Activated T-cell treated with anti-CD3 and anti-CD28 coated beads for 48 hours (primary cell): ENCODE results near the gene APBB2.

ENCODE experiments used
- DNase-seq: peaks from one replicate; pipeline ENCODE4 v3.0.0-alpha.2; 2020; ENCODE audit warnings: low read depth

APBB2 gene

DNA sequence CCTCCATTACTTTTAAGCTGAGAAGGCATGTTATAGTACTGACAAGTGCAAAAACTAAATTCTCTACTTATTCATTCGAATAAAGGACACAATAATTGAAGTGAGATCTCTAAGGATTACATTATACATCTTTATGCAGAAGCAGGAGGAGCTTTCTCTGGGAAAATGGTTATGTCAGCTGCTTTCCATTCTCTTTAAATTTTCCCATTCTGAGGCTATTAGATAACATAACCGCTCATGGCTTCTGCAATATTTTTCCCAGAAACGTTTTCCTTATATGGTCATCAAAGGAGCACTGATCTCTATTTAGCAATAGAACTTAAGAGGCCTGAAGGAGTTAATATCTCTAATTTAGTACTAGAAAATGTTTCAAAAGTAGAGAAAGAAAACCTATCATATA lies 243.0 kb downstream of the APBB2 start:
- DNase-seq: no peak

DNA sequence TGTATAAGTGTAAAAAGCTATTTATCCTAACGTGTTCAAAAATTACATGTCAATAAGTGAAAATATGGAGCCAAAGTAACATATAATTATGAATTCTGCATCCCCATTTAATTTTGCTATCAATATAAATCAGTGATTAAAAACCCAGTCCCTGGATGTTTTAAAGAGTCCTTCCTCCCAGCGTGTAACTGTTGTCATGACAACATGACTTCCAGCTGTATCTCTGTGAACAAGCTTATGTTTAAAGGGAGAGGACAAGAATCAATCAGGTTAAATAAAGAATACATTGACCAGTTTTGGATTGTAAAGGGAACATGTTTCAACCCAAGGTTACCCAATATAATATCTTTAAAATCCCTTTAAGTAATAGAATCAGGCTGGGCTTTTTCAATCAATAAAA lies 244.8 kb downstream of the APBB2 start:
- DNase-seq: no peak

DNA sequence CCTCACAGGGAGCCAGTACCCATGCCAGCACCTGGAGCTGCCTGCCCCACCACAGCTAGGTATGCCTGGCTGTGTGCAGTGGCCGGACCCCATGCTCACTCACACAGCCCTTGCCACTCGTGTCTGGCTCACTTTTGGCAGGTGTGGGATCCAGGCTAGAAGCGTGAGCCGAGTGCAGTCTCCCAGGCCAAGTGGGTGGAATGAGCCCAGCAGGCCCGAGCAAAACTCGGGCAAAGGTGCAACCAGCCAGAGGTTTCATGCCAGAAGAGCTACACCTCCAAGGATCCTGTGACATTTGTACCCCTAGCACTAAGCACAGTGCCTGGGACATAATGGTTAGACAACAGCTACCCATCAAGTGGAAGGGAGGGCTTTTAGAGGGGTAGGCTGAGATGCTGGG lies 246.8 kb downstream of the APBB2 start:
- DNase-seq: no peak

DNA sequence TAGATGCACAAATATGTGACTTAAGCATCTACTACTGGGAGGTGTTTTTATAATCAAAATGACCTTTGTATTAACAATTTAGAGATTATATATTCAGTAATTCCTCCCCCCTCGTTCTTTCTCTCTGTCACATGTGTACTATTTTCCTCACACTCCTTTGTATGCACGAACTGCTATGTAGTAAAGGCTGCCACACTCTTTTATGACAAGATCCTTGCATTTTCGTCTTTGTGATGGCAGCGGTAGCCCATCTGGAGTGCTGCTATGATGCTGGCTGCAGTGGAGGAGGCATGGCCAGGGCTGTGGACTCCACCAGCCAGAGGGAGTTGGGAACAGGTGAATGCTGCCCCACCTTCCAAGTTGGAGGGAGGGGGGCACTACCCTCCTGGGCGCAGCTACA lies 248.3 kb downstream of the APBB2 start:
- DNase-seq: no peak

DNA sequence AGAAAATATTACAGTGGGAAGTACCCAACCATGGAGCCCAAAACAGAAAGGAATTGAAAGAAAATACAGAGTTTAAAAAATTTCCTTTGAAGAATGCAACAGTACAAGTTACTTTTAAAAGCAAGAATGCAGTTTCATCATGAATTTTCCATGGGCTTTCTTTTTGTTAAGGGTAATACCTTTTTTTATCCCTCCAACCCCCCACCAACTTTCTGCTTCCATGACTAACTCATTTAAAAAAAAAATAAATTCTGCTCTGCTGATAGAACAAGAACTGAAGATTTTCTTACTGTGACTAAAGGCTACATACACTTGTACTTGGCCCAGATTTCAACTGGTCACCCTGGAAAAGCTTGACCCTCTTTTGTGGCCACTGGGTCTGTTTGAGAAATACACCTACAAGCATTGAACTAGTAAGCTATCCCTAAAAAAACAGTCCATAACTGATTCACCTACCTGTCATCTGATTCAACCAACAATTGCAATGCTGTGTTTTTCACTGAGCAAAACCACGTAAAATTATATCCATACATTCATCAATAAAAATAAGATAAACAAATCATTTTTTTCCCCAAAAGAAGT lies 250.4 kb downstream of the APBB2 start:
- DNase-seq: no peak

DNA sequence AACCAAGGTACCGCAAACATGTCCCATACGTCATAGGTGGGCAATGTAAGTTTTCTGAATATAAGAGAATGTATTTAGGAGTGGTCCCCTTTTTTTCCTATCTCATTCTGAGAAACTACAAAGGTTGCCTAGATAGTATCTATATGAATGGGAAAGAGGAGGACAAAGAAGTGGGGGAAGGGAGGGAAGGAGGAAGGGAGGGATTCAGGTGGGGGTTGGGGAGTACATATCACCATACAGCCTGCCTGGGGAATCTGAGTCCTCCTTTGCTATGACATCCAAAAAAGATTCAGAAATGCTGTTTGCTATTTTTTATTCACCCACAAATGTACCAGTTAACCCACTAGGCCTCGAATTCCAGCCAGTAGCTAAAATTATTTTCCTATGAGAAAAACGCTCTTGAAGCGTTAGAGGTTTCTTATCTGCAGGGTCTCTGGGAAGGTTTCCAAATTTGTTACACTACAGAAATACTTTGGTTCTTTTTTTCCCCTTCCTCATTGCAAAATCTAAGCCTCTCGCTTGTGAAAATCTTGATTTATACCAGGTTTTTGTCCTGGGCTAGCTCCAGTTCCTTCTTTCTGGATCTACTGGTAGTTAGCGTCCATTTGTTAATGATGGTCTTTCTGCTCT lies 251.7 kb downstream of the APBB2 start:
- no peak for DNase-seq

DNA sequence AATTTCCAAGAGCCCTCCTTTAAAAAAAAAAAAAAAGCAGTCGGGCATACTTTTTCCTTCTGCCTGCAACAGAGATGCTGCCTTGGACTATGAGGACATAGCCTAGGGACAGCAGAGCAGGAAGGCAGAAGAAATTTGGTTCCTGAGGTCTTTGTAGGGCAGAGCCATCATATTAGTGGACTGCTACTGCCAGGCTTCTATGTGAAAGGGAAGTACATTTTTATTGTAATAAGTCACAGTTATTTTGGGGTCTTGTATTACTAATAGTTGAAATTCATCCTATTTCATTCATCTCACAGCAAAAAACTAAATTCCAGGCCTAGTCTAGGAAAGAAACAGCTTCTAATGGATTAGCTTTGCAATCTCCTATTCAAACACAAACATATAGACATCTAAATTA lies 253.4 kb downstream of the APBB2 start:
- no peak for DNase-seq

DNA sequence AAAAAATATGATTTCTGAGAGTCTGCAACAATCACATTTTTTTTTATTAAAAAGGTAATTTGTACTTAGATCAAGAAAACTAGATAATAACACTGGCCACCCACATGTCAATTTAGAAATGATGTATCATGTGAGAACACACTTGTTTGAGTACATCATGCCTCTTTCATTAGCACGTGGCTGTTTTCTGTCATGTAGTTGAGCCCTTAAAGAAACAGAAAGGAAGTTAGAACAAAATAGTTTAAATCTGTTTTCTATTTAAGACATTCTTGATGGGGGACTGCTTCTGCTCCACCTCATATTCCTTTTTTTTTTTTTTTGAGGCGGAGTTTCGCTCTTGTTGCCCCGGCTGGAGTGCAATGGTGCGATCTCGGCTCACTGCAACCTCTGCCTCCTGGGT lies 257.1 kb downstream of the APBB2 start:
- no peak for DNase-seq

DNA sequence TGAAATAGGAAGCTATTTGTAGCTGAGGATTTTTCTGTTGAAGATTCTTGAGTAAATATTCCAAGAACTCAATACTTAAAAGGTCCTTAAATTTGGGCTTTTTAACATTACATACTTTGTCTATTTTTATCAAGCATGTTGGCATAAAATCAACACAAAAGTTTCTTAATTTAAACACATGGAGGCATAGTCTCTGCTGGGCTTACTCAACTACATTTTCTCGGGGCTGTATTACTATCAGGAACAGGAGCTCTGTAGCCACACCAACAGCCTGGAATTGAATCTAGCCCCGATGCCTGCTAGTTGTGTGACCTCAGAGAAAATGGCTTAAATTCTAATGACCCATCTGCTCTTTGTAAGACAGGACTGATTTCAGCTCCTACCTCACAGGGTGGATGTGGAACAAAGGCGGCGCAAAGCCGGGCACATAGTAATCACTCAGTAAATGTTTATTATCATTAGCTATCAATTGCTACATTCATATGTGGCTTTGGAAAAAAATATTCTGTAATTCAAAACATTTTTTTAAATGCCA lies 257.6 kb downstream of the APBB2 start:
- no peak for DNase-seq

DNA sequence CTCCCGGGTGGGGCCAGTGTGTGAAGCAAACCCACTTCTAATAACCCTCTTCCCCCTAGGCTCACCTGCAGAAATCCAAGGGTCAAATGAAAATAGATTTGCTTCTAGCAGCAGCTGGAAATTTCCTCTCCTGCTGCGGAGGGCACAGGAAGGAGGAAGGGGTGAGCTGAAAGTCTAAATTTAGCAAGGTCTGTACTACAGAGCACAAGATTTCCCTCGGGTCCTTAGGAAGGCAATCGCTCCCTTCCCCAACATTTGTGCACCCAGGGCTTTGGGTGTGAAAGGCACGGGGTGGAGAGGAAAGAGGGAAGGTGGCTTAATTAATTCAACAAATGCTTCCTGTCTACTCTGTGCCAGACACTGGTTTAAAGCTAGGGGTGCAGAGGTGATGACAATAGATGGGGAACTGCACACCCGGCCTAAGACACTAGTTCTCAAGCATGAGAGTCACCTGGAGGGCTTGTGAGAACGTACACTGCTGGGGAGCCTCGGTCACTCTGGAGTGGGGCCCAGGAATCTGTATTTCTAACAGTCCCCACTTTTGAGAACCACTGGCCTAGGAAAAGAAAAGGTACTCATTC lies 260.2 kb downstream of the APBB2 start:
- no peak for DNase-seq

DNA sequence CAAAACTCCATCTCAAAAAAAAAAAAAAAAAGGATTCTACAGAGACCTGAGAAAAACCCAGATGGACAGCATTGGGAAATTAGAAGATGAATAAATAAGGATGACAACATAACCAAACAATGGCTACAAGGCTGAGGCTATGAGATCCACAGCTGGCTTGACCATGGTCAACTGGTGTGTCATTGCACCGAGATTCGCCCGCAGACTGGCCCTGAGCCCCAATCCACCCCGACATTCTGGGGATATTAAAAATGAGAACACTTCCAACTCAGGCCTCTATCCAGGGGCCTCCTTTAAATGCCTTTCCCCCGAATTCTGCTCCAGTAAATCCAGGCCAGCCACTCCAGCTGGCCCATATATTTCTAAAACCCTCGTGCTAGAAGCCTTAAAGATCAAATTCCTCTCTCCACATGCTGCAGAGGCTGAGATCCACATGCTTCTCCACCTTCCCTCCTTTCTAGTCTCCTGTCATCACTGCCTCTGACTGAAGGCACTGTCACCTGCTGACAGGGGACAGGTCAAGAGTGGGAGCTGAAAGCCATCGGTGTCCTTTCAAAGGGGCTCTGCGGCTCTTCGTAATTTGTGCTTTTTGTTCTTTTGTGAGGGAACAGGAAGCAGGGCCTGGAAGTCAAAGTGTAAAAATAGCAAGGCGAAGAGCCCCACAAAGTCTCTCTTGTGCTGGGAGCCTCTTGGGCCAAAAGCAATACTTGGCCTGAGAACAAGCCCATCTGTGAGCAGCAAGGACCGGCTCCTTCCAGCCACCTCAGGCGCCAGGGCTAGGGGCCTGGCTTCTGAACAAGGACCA lies 260.9 kb downstream of the APBB2 start:
- DNase-seq: no peak

DNA sequence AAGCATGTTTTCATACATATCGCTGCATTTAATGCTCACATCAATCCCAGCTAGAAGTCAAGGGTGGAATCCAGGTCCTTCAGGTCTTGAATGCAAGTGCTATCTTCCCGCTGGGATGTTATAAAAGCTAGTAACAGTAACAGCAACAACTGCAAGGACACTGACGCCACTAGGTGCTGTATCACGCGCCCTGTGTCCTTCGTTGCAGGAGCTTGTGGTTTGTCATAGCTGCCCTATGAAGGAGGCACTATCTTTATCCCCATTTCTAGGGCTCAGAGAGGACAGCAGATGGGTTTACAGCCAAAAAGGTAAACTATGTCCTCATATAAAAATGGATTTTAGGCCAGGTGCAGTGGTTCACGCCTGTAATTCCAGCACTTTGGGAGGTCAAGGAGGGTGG lies 261.7 kb downstream of the APBB2 start:
- DNase-seq: no peak

DNA sequence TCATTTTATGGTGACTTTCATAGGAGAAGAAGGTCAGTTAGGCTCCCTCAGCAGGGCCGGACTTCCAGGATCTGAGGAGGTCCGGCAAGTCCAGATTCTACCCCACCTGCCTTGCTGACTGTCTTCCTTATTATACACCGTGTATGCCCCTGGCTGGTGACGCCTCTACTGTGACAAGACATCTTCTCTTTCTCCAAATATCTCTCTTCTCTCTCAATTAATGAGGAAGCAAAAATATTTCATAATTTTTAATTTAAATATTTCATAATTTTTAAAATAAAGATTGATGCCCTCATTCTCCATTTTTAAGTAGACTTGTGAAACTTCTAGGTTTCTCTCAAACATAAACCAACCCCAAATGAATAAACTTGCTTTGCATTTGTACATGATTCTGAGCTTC lies 262.1 kb downstream of the APBB2 start:
- DNase-seq: no peak

DNA sequence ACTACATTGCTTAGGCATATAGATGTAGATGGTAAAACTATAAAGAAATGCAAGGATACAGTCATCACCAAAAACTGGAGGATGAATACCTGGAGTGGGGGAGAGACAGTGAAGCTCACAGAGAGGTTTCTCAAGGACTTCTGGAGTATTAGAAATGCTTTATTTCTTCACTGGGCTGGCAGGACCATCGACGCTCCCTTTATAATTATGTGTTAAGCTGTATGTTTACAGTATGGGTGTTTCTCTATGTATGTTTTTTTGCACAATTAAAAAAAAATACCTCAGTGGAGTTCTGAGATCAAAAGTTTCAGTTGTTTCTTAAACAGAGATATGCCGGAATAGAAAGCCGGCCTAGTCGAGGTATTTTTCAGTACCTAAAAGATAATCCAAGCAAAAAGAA lies 263.3 kb downstream of the APBB2 start:
- no peak for DNase-seq

DNA sequence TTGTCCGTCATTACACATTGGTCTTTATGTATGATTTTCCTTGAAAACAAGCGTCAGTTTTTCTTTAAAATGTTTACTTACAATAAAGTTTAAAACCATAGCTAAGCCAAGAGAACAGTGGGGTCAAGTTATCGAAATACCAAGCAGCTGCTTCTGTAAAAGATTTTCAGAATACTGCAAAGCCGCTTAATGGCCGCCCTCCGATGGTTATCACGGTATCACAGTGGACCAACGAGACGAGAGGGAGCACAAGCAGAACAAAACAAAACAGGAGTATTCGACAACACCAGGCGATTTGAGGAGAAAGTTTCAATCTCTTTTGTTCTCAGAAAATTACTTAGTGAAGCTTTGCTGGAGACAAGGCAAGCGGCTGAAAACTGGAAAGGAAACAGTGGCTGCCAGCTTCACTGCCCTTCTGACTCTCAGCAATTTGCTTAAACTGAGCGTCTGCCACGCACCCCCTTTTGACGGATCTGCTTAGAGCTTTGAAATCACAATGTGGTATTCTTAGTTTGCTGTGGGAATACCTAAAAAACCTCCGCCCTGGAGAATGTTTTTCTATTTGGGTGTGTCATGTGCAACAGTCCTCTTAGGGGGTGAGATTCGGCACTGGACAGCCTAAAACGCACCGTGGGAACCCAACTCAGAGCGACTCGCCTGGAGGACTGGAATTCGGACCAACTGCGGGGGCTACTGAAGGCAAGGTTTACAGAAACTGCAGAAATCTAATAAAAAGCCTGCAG lies 264.8 kb downstream of the APBB2 start:
- DNase-seq: no peak

DNA sequence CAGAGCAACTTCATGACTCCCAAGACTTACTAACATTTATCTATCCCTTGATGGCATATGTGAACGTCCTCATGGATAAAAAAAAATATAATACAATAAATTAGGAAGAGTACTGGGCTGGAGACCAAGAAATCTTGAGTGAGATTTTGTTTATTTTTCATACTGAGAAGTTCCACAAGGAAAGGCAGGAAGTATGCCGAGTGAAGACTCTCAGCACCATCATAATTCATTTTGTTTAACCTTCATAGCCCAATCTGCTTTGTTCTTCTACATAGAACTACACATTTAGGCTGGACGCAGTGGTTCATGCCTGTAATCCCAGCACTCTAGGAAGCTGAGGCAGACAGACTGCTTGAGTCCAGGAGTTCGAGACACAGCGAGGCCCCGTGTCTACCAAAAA lies 266.3 kb downstream of the APBB2 start:
- DNase-seq: no peak

DNA sequence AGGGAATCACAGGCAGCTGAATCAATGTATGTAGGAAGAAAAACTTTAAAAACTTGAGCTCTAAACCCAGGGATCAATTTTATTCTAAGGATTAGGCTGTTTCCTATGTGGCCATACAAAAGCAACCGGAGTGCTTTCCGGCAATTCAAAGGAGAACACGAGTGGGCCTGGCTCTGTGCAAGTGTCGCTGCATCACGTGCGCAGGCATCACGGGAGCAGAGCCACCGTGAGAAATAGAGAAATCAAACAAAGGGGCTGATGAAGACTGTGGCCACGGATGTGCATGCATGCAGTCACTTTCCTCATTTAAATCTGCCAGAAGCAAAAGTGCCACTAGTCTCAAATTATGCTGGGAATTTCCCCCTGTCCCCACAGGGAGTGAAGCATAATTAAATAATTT lies 267.7 kb downstream of the APBB2 start:
- DNase-seq: no peak

DNA sequence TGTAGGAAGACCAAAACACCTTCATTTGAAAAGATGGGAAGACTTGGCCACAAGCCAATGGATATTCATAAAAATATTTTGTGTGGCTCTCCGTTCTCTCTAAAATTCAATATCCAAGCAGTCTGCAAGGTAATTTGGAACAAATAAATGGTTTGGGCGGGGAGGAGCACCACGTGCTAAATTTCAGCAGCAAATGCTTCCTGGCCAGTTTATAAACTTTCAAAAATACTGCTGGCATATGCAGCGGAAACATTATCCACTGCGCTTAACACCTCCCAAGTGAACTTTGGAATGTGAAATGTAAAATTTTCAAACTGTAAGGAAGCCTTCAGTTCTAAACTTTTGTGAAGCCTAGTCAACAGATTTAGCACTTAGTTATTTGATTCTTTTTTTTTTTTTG lies 273.6 kb downstream of the APBB2 start:
- DNase-seq: no peak

DNA sequence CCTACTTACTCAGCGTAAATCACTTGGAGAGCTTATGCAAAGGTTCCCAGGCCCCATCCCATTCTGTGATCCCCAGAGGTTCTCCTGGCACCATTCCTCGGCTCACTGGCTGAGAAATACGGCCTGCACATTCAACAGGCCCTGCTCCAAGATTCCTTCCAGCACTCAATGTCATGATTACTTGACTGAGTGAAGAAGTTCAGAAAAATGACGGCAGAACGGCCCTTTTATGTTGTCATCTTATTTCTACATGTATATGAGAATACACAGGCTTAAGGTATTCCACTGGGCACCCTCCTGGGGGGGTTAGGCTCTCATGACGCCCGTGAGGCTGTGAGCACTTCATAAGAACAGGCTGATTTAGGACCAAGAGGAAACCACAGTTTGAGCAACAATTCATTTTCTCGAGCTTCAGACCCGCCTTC lies 274.0 kb downstream of the APBB2 start:
- no peak for DNase-seq

DNA sequence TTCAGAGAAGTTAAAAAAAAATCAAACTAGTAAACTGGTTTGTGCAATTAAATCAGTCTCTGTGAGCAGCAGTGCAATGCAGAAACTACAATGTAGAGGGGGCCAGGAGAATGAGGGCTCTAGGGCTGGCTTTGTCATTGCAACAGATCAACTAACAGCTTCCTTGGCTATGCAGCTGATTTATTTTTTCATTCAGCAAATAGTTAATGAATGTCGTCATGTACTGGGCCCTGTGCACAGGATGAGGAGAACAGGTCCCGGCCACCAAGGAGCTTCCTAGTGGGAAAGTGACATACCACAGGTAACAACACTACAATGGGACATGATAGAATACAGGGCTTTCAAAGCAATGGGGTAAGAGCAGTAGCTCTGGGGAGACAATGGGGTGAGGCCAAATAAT lies 274.5 kb downstream of the APBB2 start:
- no peak for DNase-seq

DNA sequence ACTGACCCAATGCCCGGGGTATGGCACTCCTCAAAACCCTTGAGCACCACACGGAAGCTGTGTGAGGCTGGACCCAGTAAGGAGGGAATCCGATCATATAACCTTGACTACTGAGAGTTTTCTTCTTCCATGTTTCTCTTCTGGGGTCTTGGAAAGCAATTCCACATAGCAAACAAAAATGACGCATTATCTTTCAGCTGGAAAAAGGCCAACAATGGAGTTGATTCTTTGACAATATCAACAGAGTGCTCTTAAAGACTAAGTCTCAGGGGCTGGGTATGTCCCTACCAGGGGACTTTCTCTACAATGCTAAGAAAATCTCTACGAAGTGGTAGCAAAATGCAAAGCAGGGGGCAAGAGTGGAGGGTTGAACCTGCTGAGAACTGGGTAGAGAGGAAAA lies 276.0 kb downstream of the APBB2 start:
- no peak for DNase-seq

DNA sequence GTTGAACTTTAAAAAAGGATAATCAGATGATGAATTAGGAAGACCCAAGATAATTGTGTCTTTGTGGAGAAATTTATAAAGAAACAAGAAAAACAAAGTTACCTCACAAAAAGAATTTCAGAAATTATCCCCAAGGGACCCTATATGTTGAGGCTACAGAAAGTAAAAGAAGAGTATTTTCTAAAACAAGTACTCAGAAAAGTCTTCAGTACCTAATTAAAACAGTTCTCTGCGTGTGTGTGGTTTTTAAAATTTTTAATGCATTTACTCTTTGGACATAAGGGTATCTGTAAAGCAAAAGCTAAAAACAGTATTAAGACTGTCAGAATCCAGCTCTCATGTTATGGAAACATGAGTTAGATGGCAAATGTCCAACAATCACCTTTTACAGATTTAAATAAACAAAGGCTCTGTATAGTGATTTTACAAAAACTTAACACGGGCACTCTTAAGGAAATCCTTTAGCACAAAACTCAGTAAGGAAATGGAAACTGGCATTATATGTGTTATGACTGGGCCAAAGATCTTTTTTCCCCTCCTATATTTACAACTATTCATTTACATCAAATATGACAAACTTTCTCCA lies 277.1 kb downstream of the APBB2 start:
- no peak for DNase-seq
